Mesodermal cell (in vitro differentiated cells): ENCODE results near the gene VAMP8.
A peak's percentile ranks its signal among the peaks of the same experiment; 100 is the strongest.
"Not testable (repeated sequence)": the region's sequence is repeated elsewhere in the genome, so short reads cannot be mapped to it uniquely, and the experiment has no call there.

Experiments used
- H3K27ac ChIP-seq: 2 replicates; pipeline ENCODE4 v1.7.0; 2013; ENCODE audit warnings: mild to moderate bottlenecking, low read depth, low read length, moderate library complexity; ENCODE audit not compliant: severe bottlenecking
- H3K36me3 ChIP-seq: 2 replicates; pipeline ENCODE4 v1.7.1; 2013; ENCODE audit warnings: mild to moderate bottlenecking, low read length, moderate library complexity; ENCODE audit not compliant: control insufficient read depth, insufficient read depth
- H3K4me1 ChIP-seq: one replicate; pipeline ENCODE4 v1.7.1; 2013; ENCODE audit warnings: mild to moderate bottlenecking, low read length; ENCODE audit not compliant: insufficient read depth, control insufficient read depth, poor library complexity, severe bottlenecking
- H3K4me3 ChIP-seq: 2 replicates; pipeline ENCODE4 v1.7.0; 2013; ENCODE audit warnings: low read length, control low read depth, mild to moderate bottlenecking; ENCODE audit not compliant: insufficient read depth, poor library complexity, severe bottlenecking; ENCODE audit errors: extremely low read depth
- H3K9me3 ChIP-seq: 2 replicates; pipeline ENCODE4 v1.7.1; 2013; ENCODE audit warnings: mild to moderate bottlenecking, low read length, moderate library complexity; ENCODE audit not compliant: control insufficient read depth
- WGBS, 2 experiments: methylation state at CpG; one replicate each; pipeline ENCODE4 v1.1.5; 2013; ENCODE audit warnings: missing lambda C conversion rate in 2 of 2; ENCODE audit not compliant: insufficient coverage in 2 of 2; 5-methylcytosine and 5-hydroxymethylcytosine counted together

Gene VAMP8

DNA sequence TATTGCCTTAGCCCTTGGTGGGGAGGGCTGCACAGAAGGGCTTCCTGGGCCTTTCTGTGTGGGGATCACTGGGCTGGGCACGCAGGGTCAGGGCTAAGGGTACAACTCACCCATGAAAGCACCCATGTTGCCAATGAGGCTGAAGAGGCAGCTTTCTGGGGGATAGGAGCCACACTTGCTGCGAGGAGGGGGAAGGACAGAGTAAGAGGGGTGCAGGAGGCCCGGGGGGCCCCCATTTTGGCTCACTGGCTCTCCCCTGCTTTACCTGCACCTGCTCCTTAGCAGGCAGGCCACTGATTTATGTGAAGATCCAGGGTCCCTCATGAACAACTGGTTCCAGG lies 22.8 kb downstream of the VAMP8 start:
- WGBS, 2 experiments: 86 to 100% methylated on average over 1 to 3 of the region's 3 CpGs
- no peaks in the 10 kb centered on the region for H3K9me3 ChIP-seq
- peaks cover 12% of the 10 kb centered on the region for H3K4me1 ChIP-seq
- H3K36me3 ChIP-seq: peaks cover 45% of the 10 kb centered on the region
- H3K27ac ChIP-seq: no peak overlapping the region
- H3K4me3 ChIP-seq: no peak overlapping the region

DNA sequence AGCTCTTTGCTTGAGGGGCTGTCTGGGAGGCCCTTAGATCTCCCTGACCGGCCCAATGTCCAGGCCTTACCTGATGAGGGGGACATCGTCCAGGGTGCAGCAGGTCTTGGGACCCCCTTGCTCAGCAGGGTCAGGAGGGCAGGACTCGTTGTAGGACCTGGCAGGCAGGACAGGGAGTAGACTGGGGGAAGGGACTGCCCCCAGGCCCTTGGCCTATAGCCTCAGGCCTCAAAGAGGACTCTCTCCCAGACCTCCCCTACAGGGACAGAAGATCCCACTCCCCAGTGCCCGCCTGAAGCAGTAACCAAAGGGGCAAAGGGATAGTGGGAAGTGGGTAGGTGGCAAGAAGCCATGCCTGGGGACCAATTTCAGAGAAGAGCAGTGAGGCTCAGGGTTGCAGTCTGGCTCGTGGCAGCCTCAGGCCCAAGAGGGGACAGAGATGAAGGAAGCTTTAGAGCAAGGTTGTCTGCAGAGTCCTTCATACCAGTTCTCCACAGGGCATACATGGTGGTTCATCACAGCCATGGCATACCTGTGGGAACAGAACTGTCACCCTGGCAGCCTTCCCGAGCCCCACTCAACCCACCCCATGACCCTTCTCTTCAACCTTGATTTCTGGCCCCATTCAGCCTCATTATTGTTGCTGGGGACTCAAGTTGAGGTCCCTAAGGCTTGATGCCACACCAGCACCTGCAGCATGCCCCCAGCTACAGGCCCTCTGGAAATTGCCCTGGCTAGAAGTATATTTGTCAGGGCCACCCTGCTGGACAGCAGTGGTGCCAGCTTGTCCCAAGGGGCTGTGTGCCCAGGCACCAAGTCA lies 23.8 kb downstream of the VAMP8 start:
- H3K27ac ChIP-seq: no peak overlapping the region
- peaks cover 45% of the 10 kb centered on the region for H3K36me3 ChIP-seq
- H3K9me3 ChIP-seq: no peaks in the 10 kb centered on the region
- H3K4me1 ChIP-seq: peaks cover 13% of the 10 kb centered on the region
- WGBS, 2 experiments: 93 to 96% methylated on average over 3 of the region's 6 CpGs
- H3K4me3 ChIP-seq: peak overlapping the region; percentile 82

DNA sequence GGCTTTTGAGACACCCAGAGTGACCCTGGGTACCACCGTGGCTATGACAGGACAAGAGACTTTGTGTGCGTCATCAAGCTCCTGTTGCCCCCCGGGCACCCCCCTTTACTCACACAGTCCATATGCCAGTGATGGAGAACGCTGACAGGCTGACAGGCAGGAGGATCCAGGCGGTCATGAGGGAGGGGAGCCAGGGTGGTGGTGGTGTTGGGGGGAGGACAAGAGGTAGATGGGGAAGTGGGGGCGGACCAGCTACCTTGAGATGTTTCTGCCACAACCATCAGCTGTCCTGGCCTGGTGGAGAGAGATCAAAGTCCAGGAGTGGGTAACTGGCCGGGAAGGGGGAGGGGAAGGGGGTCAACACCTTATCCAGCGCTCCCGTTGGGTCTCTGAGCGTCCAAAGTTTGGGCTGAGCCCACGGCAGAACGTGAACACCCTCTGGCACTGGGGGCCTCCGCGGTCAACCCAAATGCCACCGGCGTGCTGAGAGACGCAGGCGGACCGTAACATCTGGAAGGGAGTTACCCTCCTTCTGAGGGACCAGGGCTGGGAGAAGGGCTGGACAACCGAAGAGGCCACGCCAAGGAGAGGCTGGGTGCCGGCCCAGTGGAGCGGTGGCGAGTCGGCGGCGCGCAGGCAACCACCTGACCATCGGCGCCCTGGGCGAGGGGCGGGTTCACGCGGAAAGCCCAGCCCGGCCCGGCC lies 24.5 kb downstream of the VAMP8 start:
- H3K27ac ChIP-seq: no peak overlapping the region
- H3K36me3 ChIP-seq: peaks cover 38% of the 10 kb centered on the region
- peaks cover 13% of the 10 kb centered on the region for H3K4me1 ChIP-seq
- H3K4me3 ChIP-seq: peak overlapping the region; percentile 82
- WGBS, 2 experiments: 6 to 8% methylated on average over 21 to 32 of the region's 36 CpGs
- no peaks in the 10 kb centered on the region for H3K9me3 ChIP-seq

DNA sequence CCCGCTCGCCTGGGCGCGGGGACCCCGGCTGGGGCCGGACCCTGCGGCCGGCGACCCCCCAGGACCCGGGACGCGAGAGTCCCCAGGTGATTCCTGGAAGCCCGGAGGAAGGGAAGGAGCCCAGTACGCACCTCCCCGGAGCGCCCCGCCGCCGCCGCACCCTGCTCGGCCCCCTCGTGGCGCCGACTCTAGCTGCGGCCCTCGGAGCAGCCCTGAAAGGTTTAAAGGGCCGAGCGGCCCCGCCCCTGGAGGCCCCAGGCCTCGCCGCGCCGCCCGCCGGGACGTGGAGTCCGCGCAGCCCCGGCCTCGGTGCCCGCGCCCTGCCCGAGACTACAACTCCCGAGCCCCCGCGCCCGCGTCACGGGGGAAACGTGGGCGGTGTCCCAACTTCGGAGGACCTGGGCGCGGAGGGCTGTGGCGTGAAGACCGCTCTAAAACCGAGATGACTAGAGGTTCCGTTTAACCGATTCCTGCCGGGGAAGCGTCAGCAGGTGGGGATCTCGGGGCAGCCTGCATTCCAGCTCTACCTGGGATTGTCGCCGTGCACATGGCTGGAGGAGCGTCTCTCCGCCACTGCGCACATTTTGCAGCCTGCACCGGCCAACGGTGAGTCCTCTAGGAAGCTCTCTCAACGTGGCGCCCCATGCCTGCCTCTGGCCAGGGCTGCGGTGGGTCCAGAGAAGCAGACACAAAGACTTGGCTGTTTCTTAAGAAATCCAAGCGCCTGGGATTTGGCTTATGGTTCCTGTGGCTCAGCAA lies 25.3 kb downstream of the VAMP8 start, which contains the start of gene TMEM150A:
Gene TMEM150A (minus strand): TSS at position 223 of the 759 bp plus-strand sequence. CDS start 750 bp downstream, outside the sequence.
- H3K27ac ChIP-seq: peak within 1 kb of the TSS; percentile 60
- H3K4me3 ChIP-seq: peak within 1 kb of the TSS; percentile 82
- peaks cover 16% of the 10 kb centered on the region for H3K4me1 ChIP-seq
- H3K36me3 ChIP-seq: peaks cover 35% of the 10 kb centered on the region
- 0% methylated on average over 58 to 64 of the region's 73 CpGs for WGBS, 2 experiments
- no peaks in the 10 kb centered on the region for H3K9me3 ChIP-seq

DNA sequence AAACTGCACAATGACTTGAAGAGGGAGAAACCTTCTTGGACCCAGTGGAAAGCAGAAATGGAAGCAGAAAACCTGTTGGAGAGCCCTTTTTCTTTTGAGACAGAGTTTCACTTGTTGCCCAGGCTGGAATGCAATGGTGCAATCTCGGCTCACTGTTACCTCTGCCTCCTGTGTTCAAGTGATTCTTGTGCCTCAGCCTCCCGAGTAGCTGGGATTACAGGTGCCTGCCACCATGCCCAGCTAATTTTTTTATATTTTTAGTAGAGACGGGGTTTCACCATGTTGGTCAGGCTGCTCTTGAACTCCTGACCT lies 26.7 kb downstream of the VAMP8 start:
- not testable (repeated sequence) for H3K9me3 ChIP-seq, H3K4me3 ChIP-seq, H3K27ac ChIP-seq
- Histone ChIP-seq H3K36me3 (peaks cover 34% of the 10 kb centered on the region), H3K4me1 (peaks cover 21% of the 10 kb centered on the region)
- 86 to 100% methylated on average over 2 to 3 of the region's 3 CpGs for WGBS, 2 experiments

DNA sequence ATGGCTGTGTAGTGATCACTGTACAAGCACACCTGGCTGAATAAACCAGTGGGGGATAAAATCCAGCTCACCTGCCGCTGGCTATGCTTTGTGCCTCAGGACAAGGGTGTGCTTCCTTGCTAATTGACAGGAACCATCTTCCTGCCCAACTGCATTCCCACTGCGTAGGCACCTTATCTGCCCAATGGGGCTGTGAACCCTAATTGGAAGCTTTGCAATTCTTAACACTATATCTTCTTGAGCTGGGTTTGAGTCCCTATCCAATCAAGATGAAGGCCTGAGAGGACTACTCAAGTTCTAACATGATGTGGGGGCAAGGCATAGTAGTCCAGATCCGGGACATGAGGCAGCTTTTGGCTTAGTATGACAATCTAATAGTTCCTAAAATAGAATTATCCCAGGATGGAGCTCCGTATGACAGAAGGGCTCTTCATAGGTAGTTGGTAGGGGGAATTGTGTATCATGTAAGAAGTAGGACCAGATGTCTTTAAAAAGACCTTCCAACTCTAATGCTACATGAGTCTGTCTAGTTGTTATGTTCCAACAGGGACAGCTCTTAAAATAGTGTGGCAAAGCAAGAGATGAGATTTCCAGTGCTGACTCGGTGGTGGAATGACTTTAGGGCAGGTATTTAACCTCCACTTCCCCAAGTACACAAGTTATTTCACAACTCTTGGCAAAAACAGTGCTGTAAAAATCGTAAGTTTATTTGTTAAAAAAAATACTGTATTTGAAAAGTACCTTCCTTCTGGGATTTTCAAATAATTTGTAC lies 27.4 kb downstream of the VAMP8 start:
- Histone ChIP-seq H3K9me3 (no peaks in the 10 kb centered on the region), H3K36me3 (peaks cover 32% of the 10 kb centered on the region), H3K4me1 (peaks cover 21% of the 10 kb centered on the region), H3K4me3 (no peak overlapping the region), H3K27ac (no peak overlapping the region)
- 94 to 100% methylated on average over 2 to 3 of the region's 6 CpGs for WGBS, 2 experiments

DNA sequence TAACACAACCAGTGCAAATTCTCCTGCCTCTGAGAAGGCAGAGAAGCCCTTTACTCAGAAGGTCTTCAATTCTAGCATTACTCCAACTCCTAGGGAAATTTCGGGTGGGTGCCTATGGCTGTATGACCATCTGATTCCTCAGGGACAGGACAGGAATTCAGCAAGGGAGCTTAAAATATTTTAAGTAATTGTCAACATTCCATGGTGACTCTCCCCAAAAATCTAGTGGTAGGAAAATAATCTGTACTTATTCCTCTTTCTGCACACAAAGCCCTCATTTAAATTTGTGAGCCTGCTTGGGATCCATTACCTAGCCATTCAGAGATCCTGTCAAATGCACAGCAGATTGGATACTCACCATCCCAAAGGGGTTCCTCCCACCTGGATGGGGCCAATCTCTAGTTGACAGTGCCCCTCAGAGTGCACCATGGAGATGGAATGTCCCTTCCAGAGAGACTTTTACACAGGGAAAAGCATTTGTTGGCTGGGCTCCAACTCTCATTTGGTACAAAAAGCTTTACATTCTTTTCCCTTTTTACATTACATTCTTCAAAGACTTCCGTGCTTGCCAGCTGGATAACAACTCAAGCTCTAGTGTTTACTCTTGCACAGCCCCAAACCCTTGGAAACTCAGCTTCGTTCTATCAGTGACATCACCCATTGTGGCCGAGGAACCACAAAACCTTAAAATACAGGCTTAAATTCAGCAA lies 28.2 kb downstream of the VAMP8 start:
- H3K27ac ChIP-seq: peak overlapping the region; percentile 62

DNA sequence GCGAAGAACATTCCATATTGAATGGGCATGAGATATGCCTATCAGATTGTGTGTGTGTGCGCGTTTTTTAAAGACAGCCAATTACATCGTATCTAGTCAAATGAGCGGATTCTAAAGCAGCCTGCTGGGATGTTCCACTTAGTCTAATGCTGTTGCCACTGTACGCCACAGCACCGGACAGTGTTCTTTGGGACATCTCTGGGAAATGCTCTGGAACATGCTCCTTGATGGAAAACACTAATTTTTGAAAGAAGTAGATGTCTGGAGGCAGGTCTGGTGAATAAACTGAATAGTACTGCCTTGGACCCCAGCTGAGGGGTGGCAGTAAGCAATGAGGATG lies 28.7 kb downstream of the VAMP8 start:
- WGBS, 2 experiments: 94 to 97% methylated on average over 7 of the region's 7 CpGs
- H3K36me3 ChIP-seq: peaks cover 37% of the 10 kb centered on the region
- peaks cover 21% of the 10 kb centered on the region for H3K4me1 ChIP-seq
- no peak overlapping the region for H3K4me3 ChIP-seq
- H3K27ac ChIP-seq: peak overlapping the region; percentile 62
- H3K9me3 ChIP-seq: no peaks in the 10 kb centered on the region

More for the DNA sequence above, 28.2 kb downstream of the VAMP8 start:
- Histone ChIP-seq H3K9me3 (no peaks in the 10 kb centered on the region), H3K4me3 (no peak overlapping the region), H3K4me1 (peaks cover 21% of the 10 kb centered on the region), H3K36me3 (peaks cover 39% of the 10 kb centered on the region)
- 91 to 93% methylated on average over 3 of the region's 4 CpGs for WGBS, 2 experiments

DNA sequence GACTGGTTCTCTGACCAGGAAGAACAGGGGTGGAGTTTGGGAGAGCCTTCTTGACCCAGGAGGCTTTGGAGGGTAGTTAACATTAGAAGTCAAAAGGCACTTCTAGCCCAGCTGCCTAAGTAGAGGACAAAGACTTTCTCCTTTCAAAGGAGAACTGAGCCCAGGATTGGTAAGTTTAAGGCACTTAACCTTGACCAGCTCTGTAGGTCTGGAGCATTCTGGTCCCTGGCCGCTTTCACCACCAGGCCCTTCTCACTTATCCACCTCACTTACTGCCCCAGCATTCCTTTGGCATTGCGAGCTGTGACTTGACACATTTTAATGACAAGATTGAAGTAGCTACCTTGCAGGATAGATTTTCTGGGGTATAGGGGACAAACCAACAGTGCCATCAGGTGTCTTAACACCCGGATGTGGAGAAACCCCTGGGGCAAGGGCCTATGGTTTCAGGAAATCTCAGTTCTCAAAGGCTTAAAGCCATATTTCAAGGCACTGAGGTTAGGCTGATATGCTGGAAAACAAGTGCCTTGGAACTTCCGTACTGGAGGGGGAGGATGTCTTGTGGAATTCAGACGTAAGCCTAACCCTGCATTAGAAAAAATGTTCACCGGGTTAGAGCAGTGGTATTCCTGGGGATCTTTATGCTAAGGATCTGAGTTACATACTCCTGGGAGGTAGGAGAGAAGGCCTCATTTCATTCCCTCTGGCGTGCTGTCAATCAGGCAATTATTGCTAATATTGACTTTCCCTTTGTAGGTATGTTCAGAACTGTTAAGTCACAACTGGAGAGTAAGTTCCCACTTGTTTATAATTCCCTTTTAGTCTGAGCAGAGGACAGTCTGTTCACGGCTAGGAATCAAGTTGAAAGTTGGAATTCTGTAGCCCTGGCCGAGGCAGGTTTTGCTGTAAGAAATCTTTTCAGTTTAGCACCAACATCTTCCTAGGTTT lies 30.2 kb downstream of the VAMP8 start:
- 94 to 98% methylated on average over 5 to 7 of the region's 9 CpGs for WGBS, 2 experiments
- H3K4me3 ChIP-seq: no peak overlapping the region
- peaks cover 37% of the 10 kb centered on the region for H3K36me3 ChIP-seq
- H3K27ac ChIP-seq: no peak overlapping the region
- H3K4me1 ChIP-seq: peaks cover 21% of the 10 kb centered on the region
- no peaks in the 10 kb centered on the region for H3K9me3 ChIP-seq
